DND-41 (cell line): Measurements from ENCODE around the gene CACNA1S.

ENCODE experiments used
- ATAC-seq: fragments of 200-7000 bp; cut with Tn5 transposase; 3 replicates; pipeline ENCODE4 v1.9.1; 2021; ENCODE audit warnings: low read depth; ENCODE audit not compliant: insufficient read depth
- DNase-seq: peaks from one replicate; pipeline ENCODE4 v3.0.0-alpha.2; 2020
- H2AFZ ChIP-seq: 2 replicates; pipeline ENCODE4 v1.6.0; 2012; ENCODE audit warnings: low read depth, low read length
- H3K27ac ChIP-seq: 2 replicates; pipeline ENCODE4 v1.5.1; 2012; ENCODE audit warnings: low read length, inconsistent platforms
- H3K27me3 ChIP-seq: fragments of 200-600 bp; sonication (generic); 2 replicates; pipeline ENCODE4 v1.6.0; 2012; ENCODE audit warnings: low read length, mild to moderate bottlenecking, inconsistent platforms; ENCODE audit not compliant: insufficient read depth, poor library complexity
- H3K36me3 ChIP-seq: 2 replicates; pipeline ENCODE4 v1.5.1; 2012; ENCODE audit warnings: low read length, inconsistent platforms; ENCODE audit not compliant: insufficient read depth
- H3K4me1 ChIP-seq: 2 replicates; pipeline ENCODE4 v1.5.1; 2012; ENCODE audit warnings: mild to moderate bottlenecking, low read length; ENCODE audit not compliant: insufficient read depth
- H3K4me2 ChIP-seq: 2 replicates; pipeline ENCODE4 v1.6.0; 2012; ENCODE audit warnings: mild to moderate bottlenecking, moderate library complexity, low read length, inconsistent platforms; ENCODE audit not compliant: insufficient read depth
- H3K4me3 ChIP-seq, 2 experiments: fragments of 200-600 bp in 1 of 2; shearing (Covaris generic) in 1 of 2; 2 replicates each; pipeline ENCODE4 v1.5.1; 2012 to 2016; ENCODE audit warnings: inconsistent platforms in 2 of 2, low read length in 2 of 2, mild to moderate bottlenecking in 2 of 2, low read depth in 1 of 2, moderate library complexity in 1 of 2
- H3K79me2 ChIP-seq: 2 replicates; pipeline ENCODE4 v1.6.0; 2012; ENCODE audit warnings: low read length, inconsistent platforms; ENCODE audit not compliant: insufficient read depth
- H3K9ac ChIP-seq: 2 replicates; pipeline ENCODE4 v1.6.0; 2012; ENCODE audit warnings: low read depth, mild to moderate bottlenecking, inconsistent platforms, low read length, moderate library complexity
- H3K9me3 ChIP-seq: 2 replicates; pipeline ENCODE4 v1.5.1; 2012; ENCODE audit warnings: low read length, moderate library complexity, mild to moderate bottlenecking, inconsistent platforms; ENCODE audit not compliant: insufficient read depth, severe bottlenecking
- H4K20me1 ChIP-seq: 2 replicates; pipeline ENCODE4 v1.6.0; 2012; ENCODE audit warnings: low read length; ENCODE audit not compliant: insufficient read depth
- CTCF ChIP-seq: IDR thresholded peaks from 2 replicates; pipeline ENCODE4 v1.5.1; 2012; ENCODE audit warnings: borderline replicate concordance, low read length, moderate library complexity, mild to moderate bottlenecking; ENCODE audit not compliant: poor library complexity, severe bottlenecking; ENCODE audit errors: extremely low read depth
- EZH2 ChIP-seq: IDR thresholded peaks from 3 replicates; pipeline ENCODE4 v1.6.1; 2012; ENCODE audit warnings: borderline replicate concordance, low read depth, mild to moderate bottlenecking, moderate library complexity, low read length, inconsistent platforms; ENCODE audit not compliant: severe bottlenecking

The CACNA1S gene

GRCh38 chr1:201096041-201096461, 16.2 kb downstream of the CACNA1S start:
- H3K4me2 ChIP-seq = no peak overlapping the region
- no peak overlapping the region for H3K9ac ChIP-seq
- H2AFZ ChIP-seq = no peak overlapping the region
- H3K27me3 ChIP-seq = peaks cover 10% of the 10 kb centered on the region
- no peaks in the 10 kb centered on the region for H3K36me3 ChIP-seq
- H4K20me1 ChIP-seq = 0 out of 2 replicates have a peak, but pooled peaks cover 9% of the 10 kb centered on the region
- H3K4me3 ChIP-seq = no peak overlapping the region
- DNase-seq = no peak
- no peaks in the 10 kb centered on the region for H3K79me2 ChIP-seq
- TF ChIP-seq EZH2 (no peak), CTCF (no peak)
- no peaks in the 10 kb centered on the region for H3K4me1 ChIP-seq
- H3K27ac ChIP-seq = no peak overlapping the region
- no peaks in the 10 kb centered on the region for H3K9me3 ChIP-seq
- no peak for ATAC-seq

GRCh38 chr1:201095581-201095980, 16.6 kb downstream of the CACNA1S start:
- H2AFZ ChIP-seq = no peak overlapping the region
- H3K27ac ChIP-seq = no peak overlapping the region
- H3K79me2 ChIP-seq = no peaks in the 10 kb centered on the region
- H3K9ac ChIP-seq = no peak overlapping the region
- H3K4me1 ChIP-seq = no peaks in the 10 kb centered on the region
- TF ChIP-seq CTCF (no peak), EZH2 (no peak)
- DNase-seq (no peak), ATAC-seq (no peak)
- 0 out of 2 replicates have a peak, but pooled peaks cover 9% of the 10 kb centered on the region for H4K20me1 ChIP-seq
- no peak overlapping the region for H3K4me2 ChIP-seq
- H3K4me3 ChIP-seq = no peak overlapping the region
- no peaks in the 10 kb centered on the region for H3K9me3 ChIP-seq
- H3K36me3 ChIP-seq = no peaks in the 10 kb centered on the region
- peaks cover 10% of the 10 kb centered on the region for H3K27me3 ChIP-seq

GRCh38 chr1:201094832-201095231, 17.4 kb downstream of the CACNA1S start:
- Histone ChIP-seq H4K20me1 (0 out of 2 replicates have a peak, but pooled peaks cover 9% of the 10 kb centered on the region), H3K27ac (no peak overlapping the region), H2AFZ (no peak overlapping the region), H3K9me3 (no peaks in the 10 kb centered on the region), H3K27me3 (peaks cover 10% of the 10 kb centered on the region), H3K36me3 (no peaks in the 10 kb centered on the region), H3K79me2 (no peaks in the 10 kb centered on the region), H3K4me1 (no peaks in the 10 kb centered on the region), H3K9ac (no peak overlapping the region), H3K4me2 (no peak overlapping the region), H3K4me3 (no peak overlapping the region)
- TF ChIP-seq EZH2 = no peak
- no peak for TF ChIP-seq CTCF
- no peak for DNase-seq
- no peak for ATAC-seq

- H2AFZ ChIP-seq = no peak overlapping the region
- H3K27me3 ChIP-seq = peaks cover 6% of the 10 kb centered on the region
- H3K36me3 ChIP-seq = no peaks in the 10 kb centered on the region
- H3K9ac ChIP-seq = no peak overlapping the region
- TF ChIP-seq CTCF = no peak
- no peak for TF ChIP-seq EZH2
- no peak overlapping the region for H3K4me2 ChIP-seq
- no peak for ATAC-seq
- DNase-seq = no peak
- H3K27ac ChIP-seq = no peak overlapping the region
- H3K4me1 ChIP-seq = no peaks in the 10 kb centered on the region
- H3K4me3 ChIP-seq = no peak overlapping the region
- H3K9me3 ChIP-seq = no peaks in the 10 kb centered on the region
- H4K20me1 ChIP-seq = 0 out of 2 replicates have a peak, but pooled peaks cover 5% of the 10 kb centered on the region
- no peaks in the 10 kb centered on the region for H3K79me2 ChIP-seq
These were observed 18.3 kb downstream of the CACNA1S start for GRCh38 chr1:201093962-201094361.
